ENCODE data around the gene SLC35D2.
A peak's percentile ranks its signal among the peaks of the same experiment; 100 is the strongest.

Gene SLC35D2

DNA sequence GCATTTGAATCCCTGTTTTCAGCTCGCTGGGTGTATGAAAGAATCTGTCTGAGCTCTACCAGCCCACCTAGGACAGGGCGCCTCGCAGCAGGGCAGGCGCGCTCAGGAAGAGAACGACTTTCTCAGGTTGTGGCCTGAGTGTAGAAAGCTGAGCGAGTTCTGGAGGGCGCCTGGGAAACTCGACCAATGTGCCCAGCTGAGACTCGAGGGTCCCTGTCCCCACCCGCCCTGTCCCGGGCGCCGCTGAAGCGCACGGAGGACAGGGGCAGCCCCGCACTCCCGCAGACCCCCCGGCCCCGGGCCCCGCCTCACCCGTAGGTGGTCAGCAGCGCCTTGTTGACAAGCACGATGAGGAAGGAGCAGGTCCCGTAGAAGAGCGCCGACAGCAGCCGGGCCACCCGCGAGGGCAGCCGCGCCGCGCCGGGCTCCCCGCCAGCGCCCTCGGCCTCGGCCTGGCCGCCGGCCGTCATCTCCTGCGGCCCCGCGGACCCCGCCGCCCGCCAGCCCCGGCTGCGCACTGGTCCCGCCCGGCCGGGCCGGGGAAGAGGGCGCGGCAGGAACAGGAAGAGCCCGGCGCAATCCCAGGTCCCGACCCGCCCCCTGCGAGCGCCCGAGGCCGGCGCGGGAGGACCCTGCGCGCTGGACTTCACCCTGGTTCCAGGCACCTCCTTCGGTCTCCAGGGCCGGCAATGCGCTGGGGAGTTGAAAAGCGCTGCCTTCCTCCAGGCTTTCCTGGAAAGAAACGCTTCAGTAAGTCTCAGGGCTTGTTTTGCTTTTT is at the start of gene SLC35D2:
TSS of gene SLC35D2 (minus strand) at position 547 of the 778 bp plus-strand sequence. CDS start at position 470, 77 bp downstream.
- peak in 1 of 3 experiments; percentile 15 for DNase-seq (ENCODE audit: low read depth in 3 of 3)

DNA sequence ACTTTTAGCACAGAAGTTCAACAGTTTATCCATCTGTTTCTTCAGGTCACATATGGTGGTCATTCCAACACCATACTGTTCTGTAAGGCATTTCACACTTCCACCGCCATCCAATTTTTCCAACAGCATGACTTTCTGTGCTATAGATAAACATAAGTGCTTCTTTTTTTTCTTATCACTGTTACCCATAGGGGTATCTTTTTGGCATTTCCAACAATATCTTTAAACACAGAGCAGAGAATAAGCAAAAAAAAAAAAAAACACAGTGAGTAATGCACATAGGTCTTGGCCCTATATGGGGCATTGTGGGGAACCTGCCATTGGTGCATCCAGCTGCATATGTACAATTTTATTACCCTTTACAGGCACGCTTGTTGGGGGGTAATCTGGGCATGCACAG is 46.9 kb upstream of the SLC35D2 start:
- DNase-seq (ENCODE audit: low read depth in 3 of 3) = no peak

DNA sequence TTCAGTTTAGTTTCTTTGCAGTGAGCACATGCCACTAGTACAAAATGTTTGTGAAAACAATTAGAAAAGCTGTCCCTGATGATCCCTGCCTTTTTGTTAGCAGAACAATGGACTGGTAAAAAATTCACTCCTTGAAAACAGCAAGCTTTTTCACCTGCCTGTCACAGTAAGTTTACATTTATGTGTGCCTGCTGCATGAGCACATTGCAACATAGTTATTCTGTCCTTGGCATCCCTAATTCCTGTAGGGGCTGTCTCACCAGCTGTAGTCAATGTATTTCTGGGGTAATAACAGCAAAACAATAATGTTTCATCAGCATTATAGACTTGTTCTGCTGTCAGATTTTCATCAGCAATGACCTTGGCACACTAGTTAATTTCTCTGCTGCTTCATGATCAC is 46.2 kb upstream of the SLC35D2 start:
- DNase-seq (ENCODE audit: low read depth in 3 of 3) = no peak

DNA sequence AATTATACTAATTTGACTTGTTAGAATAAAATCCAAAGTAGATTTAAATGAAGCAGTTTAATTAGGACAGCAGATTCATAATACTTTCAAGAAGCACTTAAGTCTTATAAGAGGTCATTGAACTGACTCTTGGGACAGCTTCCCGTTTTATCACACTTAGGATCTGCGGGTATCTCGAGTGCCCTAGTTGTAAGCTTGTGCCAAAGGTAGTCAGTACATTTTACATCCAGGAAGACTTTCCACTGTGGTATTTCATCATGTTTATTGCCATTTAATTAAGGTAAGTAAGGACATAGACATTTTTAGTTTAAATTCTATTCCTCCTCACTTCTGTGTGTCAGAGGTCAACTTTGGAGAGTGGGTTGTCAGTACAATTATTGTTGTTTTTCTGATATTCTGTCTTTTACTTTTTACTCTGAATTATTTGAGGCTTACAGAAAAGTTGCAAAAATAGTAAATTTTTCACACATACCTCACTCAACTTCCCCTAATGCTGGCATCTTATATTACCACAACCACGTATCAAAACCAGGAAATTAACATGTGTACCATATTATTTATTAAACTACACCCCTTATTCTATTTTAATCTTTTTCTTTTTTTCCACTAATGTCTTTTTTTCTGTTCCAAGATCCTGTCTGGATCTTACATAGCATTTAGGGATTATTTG is 42.1 kb upstream of the SLC35D2 start:
- DNase-seq (ENCODE audit: low read depth in 3 of 3) = no peak

DNA sequence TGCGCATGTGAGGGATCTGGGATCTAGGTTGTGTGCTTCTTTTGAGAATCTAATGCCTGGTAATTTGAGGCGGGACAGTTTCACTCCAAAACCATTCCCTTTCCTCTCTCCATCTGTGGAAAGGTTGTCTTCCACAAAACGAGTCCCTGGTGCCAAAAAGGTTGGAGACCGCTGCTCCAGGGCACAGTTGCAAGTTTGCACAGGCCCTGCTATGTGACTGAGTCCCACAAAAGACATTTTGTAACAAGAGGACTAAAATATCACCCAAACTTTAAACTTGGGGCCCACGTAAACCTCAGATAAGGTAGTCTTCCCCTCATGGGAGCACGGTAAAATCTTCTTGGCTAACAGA is 40.5 kb upstream of the SLC35D2 start:
- no peak for DNase-seq (ENCODE audit: low read depth in 3 of 3)

DNA sequence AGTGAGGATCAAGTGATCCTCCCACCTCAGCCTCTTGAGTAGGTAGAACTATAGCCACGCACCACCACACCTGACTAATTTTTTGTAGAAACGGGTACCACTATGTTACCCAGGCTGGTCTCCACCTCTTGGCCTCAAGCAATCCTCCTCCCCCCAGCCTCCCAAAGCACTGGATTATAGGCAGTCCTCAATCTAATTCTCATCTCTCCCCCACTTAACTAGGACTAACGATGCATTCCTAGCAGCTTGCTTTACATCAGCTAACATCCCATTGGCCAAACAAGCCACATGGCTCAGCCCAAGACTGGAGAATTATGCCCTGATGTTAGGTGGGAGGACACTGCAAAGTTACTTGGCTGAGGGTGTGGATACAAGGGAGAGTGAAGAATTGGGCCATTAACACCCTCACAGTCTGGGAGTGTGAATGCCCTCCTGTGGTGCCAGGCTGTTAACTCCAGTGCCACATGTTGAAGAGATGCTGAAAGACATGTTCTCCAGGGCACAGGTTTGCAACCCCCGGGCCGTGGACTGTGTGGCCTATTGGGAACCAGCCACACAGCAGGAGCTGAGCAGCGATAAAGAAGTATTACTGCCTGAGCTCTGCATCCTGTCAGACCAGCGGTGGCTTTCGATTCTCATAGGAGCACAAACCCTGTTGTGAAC is 39.9 kb upstream of the SLC35D2 start:
- DNase-seq (ENCODE audit: low read depth in 3 of 3) = no peak

DNA sequence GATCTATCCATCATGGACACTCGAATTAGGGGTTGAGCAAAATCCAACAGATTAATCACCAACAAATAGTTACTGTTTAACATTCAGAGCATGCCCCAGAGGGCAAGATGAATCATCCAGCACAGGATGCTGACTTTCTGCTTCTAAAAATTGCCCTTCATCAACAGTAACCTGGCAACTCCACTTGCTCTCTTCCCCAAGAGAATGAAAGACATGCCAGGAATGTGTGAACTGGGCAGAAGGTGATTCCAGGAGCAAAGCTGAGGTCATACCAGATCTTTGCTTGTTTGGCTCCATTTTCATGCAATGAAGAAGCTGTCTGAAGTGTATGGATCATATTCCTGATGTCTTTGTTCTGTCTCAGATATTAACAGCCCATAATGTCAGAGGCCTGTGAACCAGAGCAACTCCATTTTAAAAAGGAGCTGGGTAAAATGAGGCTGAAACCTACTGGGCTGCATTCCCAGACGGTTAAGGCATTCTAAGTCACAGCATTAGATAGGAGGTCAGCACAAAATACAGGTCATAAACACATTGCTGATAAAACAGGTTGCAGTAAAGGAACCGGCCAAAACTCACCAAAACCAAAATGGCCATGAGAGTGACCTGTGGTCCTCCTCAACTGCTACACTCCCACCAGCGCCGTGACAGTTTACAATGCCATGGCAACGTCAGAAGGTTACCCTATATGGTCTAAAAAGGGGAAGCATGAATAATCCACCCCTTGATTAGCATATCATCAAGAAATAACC is 37.1 kb upstream of the SLC35D2 start:
- no peak for DNase-seq (ENCODE audit: low read depth in 3 of 3)

DNA sequence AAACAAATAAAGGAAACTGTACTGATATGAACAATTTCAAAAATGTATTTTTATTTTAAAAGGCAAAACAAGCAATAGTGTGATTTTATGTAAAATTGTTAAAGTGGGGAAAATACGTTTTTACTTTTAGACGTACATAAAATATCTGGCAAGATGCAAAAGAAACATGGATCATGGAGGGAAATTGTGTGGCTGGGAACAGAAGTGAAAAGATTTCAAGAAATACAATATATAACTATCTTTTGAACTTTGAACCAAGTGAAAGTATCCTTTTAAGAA is 36.1 kb upstream of the SLC35D2 start:
- DNase-seq (ENCODE audit: low read depth in 3 of 3) = no peak

DNA sequence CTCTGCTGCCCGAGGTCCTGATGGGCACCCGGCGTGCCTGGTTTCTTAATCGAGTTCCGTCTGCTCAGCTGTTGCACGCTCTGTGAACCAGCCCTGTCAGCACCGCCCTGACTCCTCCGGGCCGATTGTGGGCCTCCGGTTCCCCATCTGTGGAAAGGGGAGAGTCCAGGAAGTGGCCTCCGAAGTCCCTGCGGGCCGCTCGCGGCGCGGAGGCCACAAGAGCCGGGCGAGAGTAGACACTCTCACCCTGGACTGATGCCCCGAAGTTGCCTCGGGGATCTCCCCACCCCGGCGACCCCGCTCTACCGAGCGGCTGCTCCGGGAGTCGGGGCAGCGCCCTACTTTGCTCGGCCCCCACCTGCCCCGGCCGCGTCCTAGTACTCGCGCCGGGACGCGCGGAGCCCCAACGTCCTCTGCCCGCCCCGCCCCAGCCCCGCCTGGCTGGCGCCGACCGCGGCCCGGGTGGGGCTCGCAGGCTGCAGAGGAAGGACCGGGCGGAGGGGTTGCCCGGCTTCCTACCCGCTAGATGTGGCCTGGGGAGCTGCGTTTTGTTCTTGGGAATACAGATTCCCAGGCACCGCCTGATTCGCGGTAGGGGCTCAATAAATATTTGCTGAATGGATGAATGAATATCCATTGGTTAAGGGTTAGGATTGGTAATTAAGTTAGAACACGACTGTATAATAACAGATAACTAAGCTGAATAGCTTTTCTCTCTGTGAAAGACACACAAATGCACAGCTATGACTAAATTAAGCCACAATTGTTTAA is 35.6 kb upstream of the SLC35D2 start:
- peak in 2 of 3 experiments; percentile 17 to 59 for DNase-seq (ENCODE audit: low read depth in 3 of 3)

DNA sequence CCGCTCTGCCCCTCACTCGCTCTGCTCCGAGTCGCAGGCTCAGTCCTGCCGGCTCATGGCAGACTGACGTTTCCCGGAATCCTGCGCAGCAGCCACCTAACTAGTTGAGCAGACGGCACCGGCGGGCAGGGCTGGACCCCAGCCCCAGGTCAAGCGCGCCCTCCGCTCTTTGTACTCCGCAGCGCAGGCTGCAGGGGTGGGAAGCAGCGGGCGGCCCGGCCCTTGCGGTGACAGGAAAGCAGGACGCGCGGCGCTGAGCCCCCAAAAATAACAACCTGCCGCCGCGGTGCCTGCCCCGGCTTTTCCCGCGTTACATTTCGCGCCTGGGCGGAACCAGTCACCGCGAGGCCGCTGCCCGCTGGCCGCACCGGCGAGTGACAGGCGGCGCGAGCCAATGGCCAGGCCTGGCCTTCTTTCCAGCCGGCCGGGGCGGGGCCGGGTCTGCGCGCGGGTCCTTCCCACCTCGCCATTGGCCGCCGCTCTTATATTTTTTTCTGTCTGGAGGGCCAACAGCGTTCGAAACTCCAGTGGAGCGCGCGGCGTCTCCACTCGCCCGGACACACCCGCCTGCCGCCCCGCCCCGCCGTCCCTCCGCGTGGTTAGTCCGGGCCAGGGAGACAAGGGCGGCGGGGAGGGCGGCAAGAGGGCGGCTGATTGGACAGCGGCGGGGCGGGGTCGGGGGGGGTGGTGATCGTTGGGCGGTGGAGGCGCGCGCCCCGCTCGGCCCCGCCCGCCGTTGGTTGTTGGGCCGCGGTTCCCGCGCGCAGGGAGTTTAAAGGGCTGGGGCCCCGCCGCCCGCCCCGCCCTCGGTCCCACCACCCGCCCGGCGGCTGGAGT is 34.8 kb upstream of the SLC35D2 start, which contains the start of gene ZNF367:
TSS of gene ZNF367 (minus strand) at position 288 of the 837 bp plus-strand sequence. CDS start 338 bp downstream, outside the sequence.
- peak; percentile 79 to 96 (median 83) for DNase-seq (ENCODE audit: low read depth in 3 of 3)

DNA sequence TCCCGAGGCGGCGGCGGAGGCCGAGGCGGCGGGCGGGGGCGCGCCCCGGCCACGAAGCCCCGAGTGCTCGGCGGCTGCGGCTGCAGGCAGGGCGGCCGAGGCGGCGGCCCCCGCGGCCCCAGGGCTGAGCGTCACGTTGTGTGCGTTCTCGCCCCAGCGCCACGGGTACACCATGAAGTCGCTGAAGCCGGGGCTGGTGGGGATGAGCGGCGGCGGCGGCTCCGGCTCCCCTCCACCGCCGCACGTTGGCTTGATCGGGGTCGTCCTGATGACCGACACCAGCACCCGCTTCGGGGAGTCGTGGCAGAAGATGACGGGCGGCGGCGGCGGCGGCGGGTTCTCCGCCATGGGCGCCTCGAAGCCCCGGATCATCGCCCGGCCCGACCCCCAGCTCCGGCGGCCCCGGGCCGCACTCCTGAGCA is 34.2 kb upstream of the SLC35D2 start:
- no peak for DNase-seq (ENCODE audit: low read depth in 3 of 3)

DNA sequence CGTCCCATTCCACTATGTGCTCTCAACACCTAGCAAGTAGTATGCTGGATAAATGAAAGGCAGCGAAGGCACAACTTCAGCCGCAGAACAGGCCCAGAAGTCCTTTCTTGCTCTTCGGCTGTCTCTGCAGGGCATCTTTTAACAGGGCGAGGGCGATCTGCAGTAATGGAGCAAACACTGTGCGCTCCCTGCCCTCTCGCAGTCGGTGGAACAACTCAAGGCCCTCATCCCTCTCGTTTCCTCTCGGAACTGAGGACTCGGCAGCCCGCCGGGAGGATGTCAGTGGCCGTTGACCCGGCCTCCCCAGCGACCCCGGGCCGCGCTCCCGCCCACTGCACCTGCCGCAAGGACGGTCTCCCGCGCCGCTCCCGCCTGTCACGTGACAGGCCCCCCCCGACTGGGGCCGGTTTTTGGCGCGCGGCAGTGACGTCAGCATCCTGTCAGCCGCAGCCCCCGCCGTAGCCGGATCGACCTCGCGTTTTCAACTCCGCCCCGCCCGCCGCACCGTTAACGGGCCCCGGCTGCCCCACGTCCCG is 33.6 kb upstream of the SLC35D2 start:
- DNase-seq (ENCODE audit: low read depth in 3 of 3) = peak; percentile 87 to 90 (median 89)

DNA sequence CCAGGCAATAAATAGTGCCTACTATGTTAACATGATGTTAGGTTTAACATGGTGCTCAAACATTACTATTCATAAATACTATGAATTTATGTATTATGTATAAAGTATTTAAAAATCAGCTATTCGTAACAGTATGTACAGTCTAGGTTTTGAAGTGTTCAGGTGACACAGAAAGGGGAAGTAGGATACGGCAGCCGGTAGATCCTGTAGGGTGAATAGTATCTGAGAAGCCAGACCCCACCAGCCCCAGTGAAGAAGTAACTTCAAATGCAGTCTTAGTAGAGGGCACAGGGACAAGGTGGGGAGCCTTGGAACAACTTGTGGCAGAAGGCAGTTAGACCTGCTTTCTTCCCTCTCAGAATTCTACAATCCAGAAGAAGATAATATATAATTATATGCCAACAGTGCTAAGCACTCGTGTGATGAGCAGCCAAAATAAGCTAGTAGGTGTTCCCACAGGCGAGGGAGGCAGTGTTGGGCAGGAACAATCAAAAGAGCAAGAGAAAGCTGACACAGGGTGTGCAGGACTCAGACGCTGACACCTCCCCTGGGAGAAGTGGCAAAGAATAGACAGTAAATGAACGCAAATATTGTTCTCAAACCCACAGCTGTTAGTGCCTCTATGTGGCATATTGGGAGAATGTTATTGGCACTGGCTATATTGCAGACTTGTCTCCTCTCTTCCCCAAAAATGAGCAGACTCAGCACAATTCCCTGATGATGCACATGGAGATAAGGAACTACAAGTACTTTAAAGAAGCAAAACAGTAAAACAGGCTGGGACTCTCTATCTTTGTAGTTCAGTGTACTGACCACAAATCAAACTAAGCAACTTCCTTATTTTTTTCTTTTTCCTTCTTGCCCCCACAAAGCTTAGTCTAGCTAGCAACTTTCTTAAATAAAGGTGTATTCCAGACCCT is 30.1 kb upstream of the SLC35D2 start:
- no peak for DNase-seq (ENCODE audit: low read depth in 3 of 3)

DNA sequence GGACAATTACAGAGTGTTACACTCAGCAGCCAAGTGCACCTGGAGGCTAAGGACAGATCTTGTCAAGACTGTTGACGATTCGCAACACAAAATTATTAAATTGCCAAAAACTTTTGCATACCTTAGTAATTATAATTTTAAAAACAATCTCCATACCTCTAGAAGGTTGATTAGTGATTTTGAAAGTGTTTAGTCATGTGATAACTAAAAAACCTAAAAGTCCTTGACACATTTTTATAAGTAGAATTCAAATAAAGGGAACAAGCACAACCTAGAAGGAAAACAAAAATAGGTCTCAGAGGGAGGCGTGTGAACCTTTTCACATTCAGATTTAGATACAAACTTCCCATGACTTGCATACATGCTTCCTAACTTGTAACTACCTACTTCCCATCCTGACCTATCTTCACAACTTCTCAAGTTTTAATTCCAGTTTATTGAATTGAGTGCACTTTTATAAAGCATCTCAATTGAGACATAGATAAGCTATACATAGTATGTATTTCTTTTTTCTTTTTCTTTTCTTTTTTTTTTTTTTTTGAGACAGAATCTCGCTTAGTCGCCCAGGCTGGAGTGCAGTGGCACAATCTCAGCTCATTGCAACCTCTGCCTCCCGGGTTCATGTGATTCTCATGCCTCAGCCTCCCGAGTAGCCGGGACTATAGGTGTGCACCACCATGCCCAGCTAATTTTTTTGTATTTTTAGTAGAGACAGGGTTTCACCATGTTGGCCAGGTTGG is 28.8 kb upstream of the SLC35D2 start:
- DNase-seq (ENCODE audit: low read depth in 3 of 3) = no peak

DNA sequence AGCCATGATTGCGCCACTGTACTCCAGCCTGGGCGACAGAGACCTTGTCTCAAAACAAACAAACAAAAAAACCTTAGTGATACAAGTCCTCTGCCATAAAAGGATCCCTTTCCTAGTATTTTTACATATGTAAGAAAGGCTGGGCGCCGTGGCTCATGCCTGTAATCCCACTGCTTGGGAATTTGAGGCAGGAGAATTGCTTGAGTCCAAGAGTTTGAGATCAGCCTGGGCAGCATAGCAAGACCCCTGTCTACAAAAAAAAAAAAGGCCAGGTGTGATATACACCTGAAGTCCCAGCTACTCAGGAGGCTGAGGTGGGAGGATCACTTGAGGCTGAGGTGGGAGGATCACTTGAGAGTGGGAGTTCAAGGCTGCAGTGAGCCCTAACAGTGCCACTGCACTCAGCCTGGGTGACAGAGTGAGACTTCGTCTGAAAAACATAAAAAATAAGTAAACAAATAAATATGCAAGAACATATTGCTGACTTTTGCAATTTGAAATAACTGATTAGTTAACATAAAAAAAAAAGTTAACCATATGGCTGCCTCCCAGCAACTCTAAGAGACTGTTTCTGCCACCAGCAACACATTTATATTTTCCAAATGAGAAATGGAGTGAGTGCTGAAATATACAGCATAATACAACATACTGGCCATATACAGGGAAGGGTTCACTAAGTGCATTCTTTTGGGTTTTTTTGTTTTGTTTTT is 27.8 kb upstream of the SLC35D2 start:
- no peak for DNase-seq (ENCODE audit: low read depth in 3 of 3)

DNA sequence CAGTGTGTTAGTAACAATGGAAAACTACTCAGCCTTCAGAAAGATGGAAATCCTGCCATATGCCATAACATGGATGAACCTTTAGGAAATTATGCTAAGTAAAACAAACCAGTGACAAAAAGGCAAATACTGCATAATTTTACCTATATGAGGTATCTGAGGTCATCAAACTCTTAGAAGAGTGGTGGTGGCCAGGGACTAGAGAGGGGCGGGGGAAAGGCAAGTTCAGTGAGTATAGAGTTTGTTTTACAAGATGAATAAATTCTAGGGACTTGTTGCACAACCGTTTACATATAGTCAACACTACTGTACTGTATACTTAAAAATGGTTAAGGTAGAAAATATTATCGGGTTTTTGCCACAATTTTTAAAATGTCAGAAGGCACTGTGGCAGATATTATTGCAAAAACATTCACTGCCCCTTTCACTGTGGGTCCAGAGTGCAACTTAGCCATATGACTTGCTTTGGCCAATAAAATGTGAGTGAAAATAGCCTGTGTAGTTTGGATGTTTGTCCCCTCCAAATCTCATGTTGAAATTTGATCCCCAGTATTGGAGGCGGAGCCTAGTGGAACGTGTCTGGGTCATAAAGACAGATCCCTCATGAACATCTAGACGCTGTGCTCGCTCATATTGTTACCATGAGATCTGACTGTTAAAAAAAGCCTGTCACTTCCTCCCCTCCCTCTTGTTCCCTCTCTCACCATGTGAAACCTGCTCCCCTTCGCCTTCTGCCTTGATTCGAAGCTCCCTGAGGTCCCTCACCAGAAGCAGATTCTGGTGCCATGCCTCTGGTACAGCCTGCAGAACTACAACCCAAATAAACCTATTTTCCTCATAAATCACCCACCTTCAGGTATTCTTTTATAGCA is 25.1 kb upstream of the SLC35D2 start:
- no peak for DNase-seq (ENCODE audit: low read depth in 3 of 3)
